Measurements from ENCODE around the gene TCOF1.

GRCh38 chr5:150317048-150318003 lies 40.2 kb upstream of the TCOF1 start:
- TF ChIP-seq CTCF (IDR thresholded peaks at IDR 0.05; ENCODE audit: low read depth, low read length), result no peak
- no peak for TF ChIP-seq EZH2phosphoT487 (IDR thresholded peaks at IDR 0.05; ENCODE audit: low read depth)

All from OCI-LY3 (cell line).